NCI-H2081 treated with DMSO at 0.1 percent for 48 hours (cell line): ENCODE results near the gene MCF2L2.
"Not testable (repeated sequence)": the region's sequence is repeated elsewhere in the genome, so short reads cannot be mapped to it uniquely, and the experiment has no call there.

Experiments used
- DNase-seq: peaks from one replicate; lab custom pipeline; 2025; lab: John Stamatoyannopoulos, UW

The MCF2L2 gene

DNA sequence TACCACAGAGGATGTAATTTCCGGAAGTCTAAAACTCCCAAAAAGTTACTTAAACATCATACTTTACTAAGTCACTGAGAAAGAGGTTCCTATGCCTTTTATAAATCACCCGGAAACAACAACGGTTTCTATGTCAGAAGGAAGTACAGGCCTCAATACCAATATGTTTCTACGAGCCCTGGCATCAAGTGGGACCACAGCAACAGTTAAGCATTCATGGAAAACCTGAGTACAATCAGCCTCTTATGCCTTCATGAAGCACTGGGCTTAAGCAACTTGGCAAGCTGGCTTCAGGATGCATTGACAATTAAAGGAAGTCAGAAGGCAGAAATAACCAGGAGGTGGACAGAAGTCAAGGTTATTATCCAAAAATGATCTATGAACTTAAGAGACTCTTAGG is 194.5 kb downstream of the MCF2L2 start:
- no peak for DNase-seq

DNA sequence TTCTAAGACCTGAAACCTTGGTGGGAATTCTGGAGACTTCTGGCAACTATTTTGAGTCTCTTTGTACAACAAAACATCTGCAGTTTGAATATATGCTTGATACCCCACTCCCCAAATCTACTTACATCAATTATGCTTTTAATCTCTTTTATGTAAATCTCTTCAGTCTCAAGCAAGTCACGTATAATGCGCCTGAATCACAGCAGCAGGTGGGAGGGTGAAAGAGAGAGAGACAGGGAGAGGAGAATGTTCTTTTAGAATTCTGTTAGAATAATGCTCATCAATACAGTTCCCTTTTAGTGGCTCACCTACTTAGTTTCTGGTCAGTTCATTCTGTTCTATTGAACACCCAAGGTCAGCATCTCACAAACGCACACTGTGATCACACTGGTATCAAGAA is 197.6 kb downstream of the MCF2L2 start:
- no peak for DNase-seq

DNA sequence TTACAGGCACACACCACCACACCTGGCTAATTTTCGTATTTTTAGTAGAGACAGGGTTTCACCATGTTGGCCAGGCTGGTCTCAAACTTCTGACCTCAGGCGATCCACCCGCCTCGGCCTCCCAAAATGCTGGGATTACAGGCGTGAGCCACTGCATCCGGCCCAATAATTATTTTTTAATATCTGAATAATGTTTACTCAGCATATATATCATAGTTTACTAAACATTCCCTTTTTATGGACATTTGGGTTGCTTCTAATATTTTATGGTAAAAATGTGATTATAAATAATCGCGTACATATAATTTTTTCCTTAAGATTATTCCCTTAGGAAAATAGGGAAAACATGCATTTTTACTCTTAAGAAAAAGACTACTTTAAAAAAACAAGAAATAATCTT is 198.2 kb downstream of the MCF2L2 start:
- DNase-seq: not testable (repeated sequence)

DNA sequence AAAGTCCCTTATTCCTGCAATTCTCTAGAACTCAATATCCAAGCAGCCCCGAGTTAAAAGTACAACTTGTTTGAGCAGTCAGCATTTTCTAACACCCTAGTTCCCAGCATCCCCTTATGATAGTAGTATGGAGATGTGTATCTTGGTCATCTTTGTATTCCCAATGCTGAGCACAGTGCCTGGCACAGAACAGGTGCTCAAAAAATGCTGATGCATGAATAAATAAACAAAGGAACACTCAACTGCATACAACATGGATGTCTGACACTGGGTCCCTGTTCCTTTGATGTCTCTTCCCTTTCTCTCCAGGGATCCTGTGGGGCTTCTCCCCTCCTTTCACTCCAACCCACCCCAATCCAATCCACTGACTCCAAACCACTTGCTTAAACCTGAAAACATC is 199.2 kb downstream of the MCF2L2 start:
- no peak for DNase-seq

DNA sequence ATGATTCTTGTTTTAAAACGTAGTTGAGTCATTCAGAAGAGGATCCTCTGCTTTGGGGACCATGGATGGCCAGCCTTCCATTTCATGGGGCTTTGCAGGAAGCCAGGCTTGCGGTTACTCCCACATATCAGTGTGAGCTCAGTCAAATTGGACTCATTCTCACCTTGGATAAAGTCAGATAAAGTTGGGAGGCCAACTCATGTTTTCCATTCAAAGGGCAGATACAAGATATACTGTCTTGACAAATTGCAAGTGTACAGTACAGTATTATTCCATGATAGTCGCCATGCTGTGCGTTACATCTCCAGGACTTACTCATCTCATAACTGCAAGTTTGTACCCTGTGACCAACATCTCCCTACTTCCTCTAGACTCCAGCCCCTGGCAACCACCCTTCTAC is 200.8 kb downstream of the MCF2L2 start:
- no peak for DNase-seq

DNA sequence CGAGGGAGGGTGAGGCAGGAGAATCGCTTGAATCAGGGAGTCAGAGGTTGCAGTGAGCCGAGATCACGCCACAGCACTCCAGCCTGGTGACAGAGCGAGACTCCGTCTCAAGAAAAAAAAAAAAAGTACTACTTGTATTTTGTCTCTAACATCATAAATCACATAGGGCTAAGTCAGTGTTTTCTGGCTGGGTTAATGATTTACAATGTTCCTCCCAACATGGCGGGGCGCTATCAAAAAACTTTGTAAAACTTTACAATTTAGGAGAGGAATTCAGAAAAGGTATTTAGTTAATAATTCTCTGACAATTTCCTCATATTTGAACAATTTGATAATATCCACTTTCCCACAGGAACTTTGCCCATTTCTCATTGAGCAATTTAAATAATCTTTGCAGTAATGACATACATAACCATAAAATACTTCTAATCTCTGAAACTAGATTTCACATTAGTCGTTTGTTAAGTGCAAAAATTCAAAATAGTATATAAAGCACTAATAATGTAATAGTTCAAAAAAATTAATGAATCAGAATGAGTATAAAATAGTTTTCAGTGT is 202.0 kb downstream of the MCF2L2 start:
- DNase-seq: no peak

DNA sequence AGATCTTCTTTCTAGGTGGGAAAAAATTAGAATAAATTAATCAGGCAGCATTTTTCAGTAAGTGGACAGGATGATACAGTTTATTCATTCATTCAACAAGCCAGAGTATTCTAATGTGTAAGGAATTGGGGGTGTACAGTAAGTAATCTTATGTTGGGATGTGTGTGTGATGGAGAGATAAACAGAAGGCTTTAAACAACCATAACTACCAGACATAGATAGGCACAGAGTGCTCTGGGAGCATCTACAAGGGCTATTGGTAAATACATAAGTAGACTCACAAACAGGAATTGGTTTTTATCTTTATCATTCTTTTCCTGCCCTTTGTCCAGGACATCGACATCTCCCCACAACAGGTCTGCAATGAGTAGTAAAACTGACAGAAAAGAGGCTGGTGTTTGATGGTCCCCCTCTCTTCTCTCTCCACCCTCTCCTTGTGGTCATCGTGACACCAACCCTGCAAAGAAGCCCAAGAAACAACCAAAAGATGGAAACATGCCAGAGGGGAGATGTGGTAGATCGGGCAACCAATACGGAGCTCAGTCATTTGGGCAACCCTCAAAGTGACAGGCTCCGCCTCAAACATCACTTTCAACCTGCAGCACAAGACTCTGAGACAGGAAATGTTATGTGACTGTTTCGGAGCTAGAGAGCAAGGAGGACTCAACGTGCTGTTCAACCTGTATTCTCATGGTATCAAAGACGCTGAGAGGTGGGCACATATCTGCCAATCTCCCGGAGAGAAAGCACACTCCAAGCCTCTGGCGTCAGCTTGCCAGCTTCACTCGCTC is 204.0 kb downstream of the MCF2L2 start:
- no peak for DNase-seq

DNA sequence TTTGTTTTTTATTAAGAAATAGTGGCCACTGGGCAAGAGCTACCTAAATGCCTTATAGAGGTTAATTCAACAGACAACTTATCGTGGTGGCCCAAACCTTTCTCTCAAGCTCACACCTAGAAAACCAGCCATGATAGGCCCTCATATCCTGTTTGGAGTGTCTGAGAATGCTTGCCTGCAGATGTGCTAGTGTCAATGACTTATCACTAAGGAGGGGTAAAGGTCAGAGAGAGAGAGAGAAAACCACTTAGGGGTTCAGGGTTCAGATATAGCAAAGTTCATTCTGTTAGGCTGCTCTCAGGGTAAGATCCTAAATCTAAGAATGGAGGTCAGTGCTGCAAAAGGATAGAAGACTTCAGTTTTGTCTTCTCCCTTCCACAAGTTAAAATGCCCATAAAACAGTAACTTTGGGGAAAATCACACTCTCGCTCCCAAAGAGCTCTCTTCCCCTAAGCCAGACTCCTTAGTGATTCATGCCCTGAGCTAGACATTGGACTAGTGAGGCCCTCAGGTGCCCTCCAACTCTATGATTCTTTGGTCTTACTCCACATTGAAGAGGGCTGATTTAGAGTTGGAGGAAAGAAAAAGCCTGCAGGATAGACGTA is 205.7 kb downstream of the MCF2L2 start:
- no peak for DNase-seq

DNA sequence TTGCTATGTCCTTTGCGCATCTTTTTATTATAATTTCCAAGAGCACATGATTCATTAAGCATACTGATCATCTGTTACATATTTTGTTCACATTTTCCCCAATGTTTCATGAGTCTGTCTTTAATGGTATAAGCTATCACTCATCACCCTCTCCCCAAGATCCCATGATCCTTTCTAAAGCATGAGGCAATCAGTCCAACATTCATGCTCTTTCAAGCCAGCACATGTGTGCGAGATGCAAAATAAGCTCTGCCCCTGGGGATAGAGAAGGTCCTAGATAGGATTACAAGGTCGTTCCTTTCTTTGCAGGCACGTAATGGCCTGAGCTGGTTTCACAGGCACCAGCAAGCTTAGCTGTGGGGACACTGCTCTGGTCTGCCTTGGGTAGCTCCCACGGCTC is 207.6 kb downstream of the MCF2L2 start:
- DNase-seq: no peak

DNA sequence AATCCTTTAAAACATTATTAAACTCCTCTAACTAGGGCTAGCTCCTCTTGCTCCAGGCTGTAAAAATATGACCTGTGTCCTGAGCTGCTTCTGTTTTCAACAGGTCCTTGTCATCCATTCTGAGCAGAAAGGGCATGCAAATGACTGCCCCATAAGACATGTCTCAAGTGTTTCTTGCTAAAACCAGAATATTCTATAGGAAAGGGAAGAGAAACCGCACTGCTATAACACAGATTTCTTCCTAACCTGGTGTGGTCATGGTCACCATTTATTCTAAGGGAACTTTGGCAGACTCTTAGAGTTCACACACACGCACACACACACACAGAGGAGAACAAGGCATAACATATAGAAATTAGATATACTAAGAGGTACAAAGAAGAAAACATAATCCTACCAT is 209.6 kb downstream of the MCF2L2 start:
- no peak for DNase-seq

DNA sequence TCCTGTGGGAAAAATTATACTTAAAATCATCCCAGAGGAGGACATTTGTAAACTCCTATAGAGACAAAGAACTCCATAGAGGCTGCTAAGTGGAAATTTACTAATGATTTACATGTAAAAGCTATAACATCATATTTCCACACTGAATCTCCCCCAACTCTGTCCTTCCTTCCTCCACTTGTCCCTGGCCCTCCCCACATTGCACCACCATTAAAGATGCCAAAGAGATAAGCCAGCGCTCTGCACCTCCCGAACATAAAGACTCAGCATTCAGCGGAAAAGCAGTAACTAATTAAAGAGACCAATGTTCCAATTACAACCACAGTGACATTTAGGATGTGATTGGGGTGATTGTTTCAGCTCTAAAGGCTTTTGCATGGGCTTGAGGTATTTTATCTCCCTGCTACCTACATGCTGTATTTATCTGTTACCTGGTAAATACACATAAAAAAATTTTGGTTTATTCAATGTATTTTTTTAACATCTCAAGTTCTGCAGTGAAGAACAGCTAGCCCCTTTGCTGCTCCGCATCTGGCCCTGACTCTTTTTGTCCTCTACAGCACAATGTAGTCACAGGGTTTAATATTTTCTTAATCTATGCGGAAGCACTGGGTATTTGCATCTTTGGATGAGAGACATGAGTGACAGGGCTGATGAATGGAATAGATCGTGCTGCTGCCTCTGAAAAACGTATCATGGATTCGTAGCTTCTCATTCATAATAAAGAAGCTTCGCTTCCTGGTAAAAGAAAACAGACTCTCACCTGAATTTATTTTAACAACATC is 210.7 kb downstream of the MCF2L2 start:
- DNase-seq: no peak

DNA sequence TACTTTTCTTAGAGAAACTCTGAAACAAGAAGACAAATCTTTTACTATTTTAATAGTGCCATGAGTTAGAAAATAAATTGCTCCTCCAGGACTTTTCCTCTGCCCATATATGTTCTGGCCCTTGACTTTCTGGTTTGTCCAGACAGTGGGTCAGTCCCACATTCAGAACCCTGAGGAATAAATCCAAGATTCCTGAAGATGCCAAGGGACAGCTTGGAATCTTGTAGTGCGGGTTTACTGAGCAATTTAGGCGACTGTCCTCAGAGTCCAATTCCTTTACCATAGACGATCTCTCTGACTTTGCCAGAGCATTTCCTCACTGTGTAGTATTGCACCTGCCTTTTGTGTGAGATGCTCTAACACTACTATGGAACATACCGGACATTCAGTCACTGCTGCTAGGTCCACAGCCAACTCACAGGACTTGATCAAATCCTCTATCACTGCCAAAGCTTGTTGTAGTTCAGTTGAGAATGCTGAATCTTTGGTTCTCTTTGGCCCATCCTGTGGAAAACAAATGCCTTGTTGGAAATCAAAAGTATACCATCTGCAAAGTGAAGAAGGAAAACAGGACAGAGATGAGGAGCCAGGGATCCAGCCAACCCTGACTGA is 212.7 kb downstream of the MCF2L2 start:
- no peak for DNase-seq

DNA sequence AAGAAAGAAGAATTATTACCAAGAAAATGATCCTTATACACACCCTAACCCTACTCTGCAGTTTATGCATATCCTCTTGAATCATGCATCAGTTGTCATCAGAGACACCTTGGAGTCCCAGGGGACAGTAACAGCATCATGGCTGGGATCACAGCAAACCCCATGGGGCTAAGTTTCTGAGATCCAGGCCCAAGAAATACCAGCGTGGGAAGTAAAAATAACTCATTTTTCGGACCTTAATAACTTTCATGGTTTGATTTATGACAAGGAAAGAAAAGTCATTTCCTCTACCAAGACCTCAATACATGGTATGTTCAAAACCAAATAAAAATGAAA is 214.2 kb downstream of the MCF2L2 start:
- DNase-seq: no peak

DNA sequence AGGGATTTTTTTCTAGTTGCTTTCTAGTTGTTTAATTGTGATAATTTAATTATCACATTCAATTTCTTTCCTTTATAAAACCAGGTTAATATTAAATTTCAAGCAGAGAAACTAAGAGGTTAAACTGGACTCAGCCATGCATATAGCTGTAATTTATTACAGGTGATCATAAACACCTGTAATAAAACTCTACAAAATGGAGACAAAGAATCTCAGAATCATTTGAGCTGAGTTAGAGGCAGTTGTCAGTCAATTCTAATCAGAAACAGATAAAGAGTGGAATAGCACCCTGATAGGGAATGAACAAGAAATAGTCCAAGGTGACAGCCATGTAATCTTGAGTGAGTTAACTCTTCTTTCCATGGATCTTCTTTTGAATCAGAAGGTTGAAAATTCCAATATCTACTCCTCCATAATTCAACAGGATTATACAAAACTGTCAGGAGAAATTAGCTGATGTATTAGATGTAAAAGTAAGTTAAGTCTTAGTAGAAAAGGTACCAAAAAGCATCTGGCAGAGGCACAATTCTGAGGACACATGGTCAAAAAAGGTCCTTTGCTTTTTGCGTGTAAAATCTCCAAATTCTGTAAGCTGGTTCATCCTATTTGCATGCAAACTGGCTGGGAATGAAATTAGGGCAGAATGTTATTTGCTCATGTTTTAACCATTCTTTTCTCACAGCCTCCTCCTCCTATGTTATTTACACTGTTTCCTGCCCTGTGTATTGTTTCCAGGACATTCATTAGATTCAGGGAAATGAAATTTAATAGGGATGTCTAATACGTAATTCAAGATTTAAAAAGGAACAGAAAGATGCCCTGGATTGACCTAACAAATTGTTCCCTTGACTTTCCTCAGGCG is 214.8 kb downstream of the MCF2L2 start:
- peak; percentile 68 for DNase-seq

DNA sequence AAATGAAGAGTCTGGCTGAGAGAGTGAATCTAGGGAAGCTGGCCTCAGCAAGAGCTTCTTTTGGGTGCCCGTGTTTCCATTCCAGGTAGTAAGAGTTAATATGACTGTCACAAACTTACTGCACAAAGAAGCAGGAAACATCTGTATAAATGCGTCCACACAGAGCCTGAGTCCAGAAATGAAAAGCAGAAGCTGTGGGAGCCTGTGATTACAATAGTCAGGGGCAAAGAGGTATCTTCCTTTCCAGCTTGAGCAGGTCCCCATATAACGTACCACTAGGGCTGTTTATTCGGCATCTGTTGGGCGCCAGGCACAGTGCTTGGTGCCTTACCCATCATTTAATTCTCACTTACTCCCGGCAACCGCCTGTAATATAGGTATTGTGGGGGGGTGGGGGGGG is 215.9 kb downstream of the MCF2L2 start:
- no peak for DNase-seq

DNA sequence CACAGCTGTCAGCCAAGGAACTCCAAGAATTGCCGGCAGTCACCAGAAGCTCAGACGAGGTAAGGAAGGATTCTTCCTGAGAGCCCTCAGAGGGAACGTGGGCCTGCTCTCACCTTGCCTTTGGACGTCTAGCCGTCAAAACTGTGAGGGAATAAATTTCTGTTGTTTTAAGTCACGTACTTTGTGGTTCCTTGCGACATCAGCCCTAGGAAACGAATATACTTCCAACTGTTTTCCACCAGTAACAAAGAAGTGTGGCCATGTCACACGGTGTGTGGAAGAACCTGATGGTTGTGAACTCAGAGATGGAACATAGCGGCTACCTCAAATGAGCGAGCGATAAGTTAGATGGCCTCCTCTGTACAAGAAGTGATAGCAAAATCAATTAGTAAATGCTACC is 216.3 kb downstream of the MCF2L2 start:
- no peak for DNase-seq

DNA sequence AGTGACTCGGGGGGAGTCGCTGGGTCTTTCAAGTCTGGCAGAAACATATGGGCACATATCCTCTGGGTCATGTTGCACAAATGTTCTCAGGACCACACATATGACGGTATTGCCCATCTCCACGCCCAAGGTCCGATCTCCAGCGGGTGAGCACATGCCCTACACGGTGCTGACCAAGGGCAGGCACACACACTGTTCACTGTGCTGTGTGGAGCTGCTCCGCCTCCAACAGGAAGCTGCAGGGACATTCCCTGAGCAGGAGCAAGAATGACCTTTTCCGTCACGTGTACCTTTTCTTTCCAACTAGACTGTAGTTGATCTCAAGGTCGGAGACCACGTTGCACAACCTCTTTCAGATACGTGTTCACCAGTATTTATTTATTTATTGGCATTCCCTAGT is 217.1 kb downstream of the MCF2L2 start:
- DNase-seq: no peak

DNA sequence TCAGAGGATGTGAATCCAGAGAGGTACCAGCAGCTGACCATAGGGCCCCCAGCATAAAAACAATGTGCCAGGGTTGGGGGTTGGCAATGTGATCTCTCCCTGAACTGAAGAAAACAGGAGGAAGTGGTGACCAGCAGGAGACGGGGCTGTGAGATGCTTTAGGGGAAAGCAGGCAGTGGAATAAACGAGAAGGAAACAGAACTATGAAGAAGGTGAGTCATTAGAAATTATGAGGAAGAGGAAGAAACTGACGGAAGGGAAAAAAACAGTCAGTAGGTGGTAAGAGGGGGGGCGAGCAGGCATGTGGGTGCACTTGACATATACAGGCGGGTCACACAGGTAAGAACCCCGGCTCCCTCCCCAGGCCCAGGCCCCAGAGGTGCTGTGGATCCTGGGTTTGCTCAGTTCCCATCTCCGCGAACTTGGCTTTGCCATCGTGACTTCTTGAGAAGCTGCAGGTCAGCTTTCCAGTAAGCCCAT is 217.5 kb downstream of the MCF2L2 start:
- no peak for DNase-seq

DNA sequence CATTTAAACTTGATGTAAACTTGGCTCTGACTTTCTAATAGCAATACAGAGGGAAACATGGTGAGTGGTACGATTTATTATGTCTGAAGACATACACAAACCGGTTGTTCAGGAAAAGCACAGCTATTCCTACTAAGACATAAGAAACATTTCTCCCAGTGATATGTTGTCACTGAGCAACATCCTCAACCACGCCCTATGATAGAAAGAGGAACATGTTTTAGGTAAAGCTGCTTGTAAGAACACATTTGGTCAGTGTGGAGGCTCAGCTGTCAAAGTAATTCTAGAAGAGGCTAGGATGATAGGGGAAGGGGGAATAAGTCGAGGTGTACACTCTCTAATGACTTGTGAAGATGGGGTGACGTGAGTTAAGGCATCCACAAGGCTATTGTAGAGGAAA is 218.1 kb downstream of the MCF2L2 start:
- no peak for DNase-seq

DNA sequence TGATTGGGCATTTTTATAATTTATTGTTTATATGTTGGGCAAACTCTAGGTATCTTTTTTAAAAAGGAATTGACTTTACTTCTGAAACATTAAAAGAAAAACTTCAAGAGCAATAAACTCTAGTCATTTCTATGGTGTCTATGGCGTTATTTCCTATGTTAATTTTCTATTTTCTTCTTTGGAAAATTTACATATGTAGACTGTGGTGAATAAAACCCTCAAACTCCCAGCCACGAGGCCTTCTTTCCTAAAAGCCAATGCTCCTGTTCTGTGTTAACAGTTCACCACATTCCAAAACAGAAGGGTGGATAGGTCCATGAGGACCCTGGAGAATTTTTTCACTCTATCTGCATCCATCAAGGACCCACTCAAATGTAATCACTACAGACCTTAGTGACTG is 219.6 kb downstream of the MCF2L2 start:
- DNase-seq: no peak

DNA sequence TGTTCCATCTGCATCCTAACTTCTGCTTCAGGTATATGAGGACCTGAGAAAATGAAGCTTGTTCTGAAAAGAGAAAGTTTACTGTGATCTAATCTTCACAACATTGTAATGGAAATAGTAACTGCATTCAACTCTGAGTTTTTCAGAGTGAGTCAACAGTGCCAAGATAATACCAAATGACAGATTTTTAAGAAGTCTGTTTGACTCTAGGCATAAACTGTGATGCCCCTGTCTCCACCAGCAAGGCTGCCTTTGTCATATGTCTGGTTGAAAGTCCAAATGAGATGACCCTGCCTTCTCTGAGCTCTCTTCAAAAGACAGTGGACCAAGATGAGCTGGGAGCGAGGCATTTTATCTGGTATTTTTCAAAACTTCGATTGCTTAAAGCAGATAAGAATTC is 220.2 kb downstream of the MCF2L2 start:
- no peak for DNase-seq
